HG03432 (cell line): ENCODE results near the gene NWD2.

Source experiments
- ATAC-seq: cut with Tn5 transposase; IDR thresholded peaks from one replicate; pipeline ENCODE4 v1.9.1; 2021; ENCODE audit warnings: mild to moderate bottlenecking, moderate library complexity; ENCODE audit not compliant: unreplicated experiment

NWD2 gene

DNA sequence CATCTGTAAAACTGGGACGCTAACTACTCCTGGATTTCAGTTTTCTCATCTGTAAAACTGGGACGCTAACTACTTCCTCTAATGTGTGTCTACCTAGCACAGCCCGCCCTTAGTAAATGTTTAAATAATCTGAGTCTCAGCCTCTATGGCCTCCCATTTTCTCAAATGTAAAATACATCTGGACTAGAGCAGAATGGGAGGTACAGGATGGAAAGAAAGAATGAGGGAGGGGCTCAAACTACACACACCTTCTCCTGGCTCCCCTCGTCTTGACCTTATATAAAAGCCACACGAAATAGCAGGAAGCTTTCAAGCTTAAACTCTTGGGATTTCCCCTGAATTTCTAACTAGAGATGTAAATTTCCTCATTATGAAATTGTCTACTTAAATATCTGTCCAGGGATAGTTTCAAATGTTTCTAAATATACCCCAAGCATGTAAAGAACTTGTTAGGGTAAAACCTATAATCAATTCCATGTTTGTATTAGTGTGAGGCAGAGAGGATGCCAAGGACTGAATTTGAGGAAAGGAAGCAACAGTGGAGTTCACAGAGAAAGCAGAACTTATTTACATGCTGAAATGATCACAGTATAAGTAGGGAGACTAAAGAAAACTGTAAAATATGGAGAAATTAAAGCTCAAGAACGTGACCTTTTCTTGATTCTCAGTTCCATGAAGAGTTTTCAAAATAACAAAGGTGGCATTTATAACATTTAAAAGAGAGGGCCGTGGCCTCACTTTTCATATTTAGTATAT is 220.0 kb downstream of the NWD2 start:
- no peak for ATAC-seq

DNA sequence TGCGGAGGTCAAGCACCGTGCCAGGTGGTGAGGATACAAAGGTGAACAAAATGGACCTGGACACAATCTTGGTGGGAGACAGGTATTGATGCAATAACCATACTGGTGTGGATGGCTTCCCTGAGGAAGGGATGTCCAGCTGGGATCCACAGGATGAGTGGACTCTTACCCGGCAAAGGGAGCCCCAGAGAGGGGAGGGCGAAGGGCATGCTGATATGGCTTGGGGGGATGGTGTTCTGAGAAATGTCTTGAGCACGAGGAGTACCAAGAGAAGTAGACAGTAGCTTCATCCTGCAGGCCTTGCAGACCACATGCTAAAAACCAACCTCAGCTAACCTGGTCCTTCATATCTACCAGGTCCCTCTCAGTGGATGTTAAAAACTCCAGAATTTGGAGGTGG is 220.8 kb downstream of the NWD2 start:
- no peak for ATAC-seq

DNA sequence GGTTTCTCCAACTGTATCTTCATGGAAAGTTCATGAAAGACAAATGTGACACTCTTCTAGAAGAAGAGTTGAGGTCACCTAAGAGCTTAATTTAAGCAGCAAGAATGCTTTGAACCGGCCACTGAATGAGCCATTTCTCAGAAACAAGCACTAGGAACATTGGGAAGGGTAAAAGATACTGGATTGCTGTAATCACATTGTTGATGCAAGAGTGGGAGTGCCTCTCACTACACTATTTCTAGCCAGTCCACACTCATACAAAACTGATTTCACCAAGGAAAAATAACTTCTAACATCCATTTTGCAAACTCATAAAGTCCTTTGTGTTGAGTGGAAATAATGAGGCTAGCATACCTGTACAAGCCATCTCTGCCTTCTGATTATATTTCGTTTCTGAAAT is 221.3 kb downstream of the NWD2 start:
- ATAC-seq = no peak

DNA sequence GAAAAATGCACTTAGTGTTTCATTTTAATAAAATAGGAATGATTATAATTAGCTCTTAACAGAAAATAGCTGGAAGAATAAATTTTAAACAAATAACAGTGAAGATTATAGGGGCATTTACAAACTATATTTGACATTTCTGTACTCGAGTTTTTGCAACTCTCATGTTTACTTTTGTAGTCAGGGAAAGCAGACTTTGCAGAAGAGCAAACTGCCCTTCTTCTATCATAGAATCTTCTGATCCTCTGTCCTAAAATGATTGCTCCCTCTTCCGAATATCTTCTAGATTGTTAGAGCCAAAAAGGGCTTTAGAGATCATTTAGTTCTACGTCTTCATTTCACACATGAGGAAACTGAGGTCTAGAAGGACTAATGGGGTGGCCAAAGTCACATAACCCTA is 222.7 kb downstream of the NWD2 start:
- ATAC-seq = no peak

DNA sequence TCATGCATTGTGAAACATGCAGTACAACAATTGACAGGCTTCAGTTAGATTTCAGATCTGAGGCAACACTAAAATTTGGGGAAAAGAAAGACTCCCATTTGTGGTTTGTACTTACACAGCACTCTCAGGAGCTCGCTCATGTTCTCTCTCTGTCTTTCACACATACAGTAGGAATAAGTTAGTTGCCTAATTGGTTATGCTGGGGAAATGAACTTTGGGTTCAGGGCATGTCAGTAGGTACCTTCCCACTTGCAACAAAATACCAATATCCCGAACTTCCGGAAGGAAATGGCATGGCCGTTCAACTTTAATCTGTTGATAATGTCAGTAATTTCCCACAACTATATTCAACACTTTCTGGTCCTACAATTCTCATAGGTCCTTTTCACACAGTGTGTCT is 223.3 kb downstream of the NWD2 start:
- ATAC-seq = no peak

DNA sequence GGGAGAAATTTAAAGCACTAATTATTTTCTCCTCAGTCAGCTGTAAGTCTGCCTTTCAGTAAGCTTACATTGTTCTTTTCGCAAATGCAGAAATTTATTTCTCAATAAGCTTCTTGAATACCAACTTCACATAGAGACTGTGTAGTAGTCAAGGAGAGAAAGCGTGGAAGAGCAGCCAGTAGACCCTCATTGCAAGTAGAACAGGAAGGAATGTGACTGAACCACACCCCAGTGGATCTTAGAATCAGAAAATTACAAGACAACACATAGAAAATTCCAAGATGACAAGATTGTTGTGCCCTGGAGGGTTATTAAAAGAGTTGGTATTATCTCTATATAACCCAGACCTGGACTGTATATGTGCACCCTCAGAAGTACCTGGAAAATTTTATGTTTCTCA is 224.7 kb downstream of the NWD2 start:
- ATAC-seq = no peak

DNA sequence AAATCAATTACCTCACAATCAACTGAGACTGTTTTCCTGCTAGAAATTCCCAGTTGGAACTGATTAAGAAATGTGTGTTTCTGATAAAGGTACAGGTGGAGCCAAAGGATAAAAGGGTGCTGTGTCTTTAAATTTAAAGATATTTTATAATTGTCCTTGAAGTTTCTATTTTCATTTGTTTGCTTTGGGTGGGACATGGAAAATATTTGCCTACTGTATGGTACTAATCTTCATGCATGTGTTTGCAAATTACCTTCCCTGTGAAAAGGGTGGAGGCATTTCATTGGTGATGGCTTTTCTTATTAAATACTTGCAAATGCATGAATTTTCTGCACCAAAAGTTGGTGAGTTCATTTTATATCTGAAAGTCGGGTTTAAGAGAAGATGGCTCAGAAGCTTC is 225.7 kb downstream of the NWD2 start:
- ATAC-seq = no peak

DNA sequence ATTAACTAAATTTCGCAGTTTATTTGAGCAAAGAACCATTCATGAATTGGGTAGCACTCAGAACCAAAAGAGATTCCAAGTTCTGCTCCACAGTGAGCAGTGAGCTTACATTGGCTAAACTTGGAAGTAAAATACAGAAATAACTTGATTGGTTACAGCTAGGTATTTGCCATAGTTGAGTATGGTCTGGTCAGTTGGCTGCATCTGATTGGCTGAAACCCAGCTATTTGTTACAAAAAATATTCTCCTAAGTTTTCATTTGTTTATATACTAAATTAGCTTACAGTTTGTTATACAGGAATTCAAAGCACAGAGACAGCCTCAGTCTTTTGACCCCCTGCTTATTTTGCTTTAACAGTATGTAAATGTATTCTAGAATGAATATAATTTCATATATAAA is 226.6 kb downstream of the NWD2 start:
- no peak for ATAC-seq

DNA sequence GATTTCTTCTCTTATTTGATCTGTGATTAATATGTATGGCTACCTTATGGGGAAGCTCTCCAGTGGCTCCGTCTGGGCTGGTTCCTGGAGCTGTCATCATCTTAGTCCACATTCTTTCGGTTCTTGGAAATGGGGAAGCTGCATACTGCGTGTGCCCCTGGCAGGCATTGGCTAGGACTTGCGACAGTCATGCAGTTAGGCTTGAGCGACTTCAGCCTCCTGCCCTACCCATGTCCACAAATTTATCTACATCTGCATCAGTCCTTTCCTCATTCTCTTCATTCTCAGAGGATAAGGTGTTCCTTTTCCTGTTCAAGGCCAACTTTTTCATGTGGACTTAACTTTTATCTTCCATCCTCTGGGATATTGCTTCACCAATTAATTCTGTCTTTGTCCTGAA is 227.4 kb downstream of the NWD2 start:
- no peak for ATAC-seq

DNA sequence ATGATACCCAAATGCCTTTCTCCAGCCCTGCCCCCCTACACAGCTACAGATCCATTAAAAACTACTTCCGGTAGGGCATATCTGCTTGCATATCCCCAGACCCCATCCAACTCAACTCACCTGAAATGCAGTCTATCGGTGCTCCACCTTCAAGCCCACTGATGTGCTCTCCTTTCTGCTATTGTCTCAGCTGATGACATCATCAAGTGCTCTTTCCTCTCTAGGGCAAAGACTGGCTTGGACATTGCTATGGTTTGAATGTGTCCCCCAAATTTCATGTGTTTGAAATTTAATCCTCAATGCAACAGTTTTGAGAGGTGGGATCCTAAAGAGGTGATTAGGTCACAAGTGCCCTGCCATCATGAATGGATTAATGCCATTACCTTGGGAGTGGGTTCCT is 229.3 kb downstream of the NWD2 start:
- no peak for ATAC-seq

DNA sequence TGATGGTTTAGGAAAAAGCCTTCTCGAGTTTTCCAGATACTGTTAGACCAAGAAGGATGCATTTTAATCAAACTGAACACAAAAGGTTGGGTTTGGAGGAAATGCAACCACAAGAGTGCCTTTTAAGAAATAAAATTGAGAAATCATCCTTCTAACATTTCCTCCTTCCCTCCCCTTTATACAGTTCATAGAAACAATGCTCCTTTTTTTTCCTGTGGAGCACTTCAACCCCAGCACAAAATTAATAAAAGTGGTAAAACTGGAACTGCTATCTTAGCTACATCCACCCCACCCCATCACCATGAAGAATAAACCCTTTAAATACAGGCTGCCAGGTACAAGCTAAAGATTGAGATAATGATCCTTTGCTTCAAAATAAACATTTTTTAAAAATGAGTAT is 230.5 kb downstream of the NWD2 start:
- ATAC-seq = no peak

DNA sequence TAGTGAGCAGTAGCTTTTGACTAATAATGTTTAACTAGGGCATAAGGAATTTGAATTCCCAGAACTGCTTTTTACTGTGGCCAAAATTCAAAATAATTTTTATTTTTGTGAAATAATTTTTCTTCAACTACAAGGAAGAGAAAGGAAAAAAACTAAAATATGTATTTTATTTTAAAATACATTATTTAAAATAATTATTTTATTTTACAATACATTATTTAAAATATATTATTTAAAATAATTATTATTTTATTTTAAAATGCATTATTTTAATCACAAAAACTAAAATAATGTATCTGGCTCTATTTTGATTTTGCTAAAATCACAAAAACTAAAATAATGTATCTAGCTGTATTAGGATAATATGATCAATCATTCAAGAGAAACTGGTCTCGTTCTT is 231.2 kb downstream of the NWD2 start:
- no peak for ATAC-seq

DNA sequence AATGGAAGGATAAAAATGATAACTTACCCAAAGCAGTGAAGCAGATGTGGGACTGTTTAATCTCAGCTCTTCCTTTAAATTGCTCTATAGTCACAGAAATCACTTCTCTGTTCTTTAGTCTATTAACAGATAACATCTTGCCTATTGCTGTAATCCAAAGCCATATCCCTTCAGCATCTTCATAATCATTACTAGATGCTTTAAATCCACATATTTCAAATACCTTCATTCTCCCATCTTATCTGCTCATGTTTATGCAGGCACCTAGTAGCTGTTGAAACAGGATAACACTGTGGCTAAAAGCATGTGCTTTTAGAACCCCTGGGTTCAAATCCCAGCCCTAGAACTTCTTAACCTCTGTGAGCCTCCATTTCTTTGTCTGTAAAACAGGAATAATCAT is 231.7 kb downstream of the NWD2 start:
- ATAC-seq = no peak

DNA sequence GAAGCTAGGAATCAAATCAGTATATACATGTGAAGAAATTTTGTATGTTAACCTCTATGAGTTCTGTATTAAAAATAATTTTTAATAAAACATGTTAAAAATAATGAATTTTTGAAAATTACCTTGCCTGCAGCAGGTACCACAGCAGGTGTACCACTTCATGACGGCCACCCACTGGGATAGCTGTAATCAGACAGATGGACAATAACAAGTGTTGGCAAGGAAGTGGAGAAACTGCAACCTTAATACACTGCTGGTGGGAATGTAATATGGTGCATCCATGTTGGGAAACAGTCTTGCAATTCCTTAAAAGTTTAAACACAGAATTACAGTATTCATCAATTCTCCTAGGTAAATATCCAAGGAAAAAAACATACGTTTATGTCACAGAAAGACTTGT is 232.1 kb downstream of the NWD2 start:
- ATAC-seq = no peak

DNA sequence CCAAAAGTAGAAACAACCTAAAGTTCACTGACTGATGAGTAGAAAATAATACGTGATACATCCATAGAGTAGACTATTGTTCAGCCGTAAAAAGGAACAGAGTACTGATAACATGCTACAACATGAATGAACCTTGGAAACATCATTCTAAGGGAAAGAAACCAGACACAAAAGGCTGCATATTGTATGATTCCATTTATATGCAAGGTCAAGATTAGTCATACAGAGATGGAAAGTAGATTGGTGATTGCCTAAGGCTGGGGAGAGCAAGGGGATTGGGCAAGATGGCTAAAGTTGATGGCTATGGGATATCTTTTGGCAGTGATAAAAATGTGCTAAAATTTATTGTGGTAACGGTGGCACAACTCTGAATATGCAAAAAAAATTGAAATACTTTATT is 232.6 kb downstream of the NWD2 start:
- ATAC-seq = no peak

DNA sequence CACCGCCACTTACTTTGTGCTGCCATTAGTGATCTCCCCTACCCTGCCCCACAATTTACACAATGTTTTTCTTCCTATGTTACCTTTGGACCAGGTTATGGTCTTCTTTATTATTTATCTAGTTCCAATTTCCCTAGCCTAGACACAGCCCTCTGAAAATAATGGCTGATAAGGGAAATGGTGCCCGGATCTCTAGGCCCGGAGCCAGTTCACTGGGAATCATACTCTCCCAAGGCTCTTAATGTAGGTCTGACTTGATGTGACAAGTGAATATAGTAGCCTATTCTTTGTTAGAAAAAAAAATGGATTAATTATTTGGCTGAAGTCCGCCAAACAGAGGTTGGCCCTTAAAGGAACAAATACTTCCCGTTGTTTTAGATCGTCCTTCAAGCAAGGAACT is 233.6 kb downstream of the NWD2 start:
- ATAC-seq = no peak

DNA sequence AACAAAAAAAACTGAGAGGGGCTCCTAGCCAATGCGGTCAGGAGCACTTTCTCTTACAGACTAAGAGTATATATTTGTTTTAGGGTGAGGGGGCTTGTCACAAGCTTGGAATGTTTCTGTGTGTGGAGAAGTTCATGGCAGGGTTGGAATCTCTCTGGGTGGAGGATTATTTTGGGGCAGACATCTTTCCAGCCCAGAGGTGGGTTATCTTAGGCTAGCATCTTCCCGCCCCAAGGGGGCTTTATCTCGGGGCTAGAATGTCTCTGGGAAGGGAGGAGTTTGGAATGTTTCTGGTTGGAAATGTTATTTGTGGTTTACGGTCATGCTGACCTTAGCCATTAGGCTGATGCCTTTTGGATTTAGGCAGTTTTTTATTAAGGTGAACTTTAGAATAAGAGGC is 236.0 kb downstream of the NWD2 start:
- ATAC-seq = no peak

DNA sequence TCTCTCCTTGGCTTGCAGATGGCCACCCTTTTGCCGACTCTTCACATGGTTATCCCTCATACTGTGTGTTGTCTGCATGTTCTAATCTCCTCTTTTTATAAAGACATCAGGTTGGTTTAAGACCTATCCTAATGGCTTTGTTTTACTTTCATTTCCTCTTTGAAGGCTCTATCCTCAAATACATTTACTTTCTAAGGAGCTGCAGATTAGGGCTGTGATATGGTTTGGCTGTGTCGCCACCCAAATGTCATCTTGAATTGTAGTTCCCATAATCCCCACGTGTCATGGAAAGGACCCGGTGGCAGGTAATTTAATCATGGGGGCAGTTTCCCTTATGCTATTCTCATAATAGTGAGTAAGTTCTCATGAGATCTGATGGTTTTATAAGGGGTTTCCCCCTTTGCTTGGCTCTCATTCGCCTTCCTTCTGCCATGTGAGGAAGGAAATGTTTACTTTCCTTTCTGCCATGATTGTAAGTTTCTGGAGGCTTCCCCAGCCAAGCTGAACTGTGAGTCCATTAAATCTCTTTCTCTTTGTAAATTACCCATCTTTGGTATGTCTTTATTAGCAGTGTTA is 237.1 kb downstream of the NWD2 start:
- ATAC-seq = no peak

DNA sequence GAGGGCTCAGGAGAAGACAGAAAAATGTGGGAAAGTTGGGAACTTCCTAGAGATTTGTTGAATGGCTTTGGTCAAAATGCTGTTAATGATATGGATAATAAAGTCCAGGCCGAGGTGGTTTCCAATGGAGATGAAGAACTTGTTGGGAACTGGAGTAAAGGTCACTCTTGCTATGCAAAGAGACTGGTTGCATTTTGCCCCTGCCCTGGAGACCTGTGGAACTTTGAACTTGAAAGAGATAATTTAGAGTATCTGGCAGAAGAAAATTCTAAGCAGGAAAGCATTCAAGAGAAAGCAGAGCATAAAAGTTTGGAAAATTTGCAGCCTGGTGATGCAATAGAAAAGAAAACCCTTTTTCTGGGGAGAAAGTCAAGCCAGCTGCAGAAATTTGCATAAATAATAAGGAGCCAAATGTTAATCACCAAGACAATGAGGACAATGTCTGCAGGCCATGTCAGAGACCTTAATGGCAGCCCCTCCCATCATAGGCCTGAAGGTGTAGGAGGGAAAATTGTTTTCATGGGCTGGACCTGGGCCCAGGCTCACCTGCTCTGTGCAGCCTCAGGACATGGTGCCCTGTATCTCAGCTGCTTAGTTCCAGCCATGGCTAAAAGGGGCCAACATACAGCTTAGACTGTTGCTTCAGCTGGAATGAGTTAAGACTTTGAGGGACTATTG is 237.8 kb downstream of the NWD2 start:
- no peak for ATAC-seq

DNA sequence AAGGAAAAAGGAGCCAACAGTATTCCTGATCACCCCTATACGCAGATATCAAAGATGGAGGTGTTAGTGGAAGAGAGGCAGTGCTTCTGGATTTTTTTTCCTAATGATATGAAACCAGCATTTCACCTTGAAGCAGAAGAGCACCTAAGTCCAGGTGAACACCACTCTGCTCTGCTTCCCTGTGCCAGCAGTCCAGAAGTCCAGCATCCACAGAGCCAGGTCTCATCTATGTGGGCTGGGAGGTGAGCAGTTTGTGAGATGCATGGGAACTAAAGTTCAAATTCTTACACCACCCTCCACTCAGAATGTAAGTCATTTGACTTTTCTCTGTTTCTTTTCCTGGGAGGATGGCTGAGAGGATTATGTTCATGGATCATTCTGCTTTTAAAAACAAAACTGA is 239.1 kb downstream of the NWD2 start:
- no peak for ATAC-seq

DNA sequence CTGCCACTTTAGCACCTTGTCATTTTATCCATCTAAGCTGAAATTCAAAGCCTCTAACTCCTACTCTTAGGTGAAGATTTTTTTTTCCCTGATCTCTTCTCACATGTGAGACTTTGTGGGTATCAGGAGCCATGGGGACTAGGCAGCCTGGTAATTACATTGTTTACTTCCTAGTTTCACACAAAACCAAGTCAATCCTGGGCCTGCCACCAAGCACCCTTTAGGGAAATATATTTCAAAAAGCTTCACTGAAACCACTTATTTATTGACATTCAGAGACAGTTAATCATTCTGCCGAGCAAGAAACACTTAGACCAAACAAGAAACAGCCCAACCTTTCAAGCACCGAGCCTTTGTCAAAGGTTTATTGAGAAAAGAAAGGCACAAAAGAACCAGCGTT is 241.6 kb downstream of the NWD2 start:
- no peak for ATAC-seq

DNA sequence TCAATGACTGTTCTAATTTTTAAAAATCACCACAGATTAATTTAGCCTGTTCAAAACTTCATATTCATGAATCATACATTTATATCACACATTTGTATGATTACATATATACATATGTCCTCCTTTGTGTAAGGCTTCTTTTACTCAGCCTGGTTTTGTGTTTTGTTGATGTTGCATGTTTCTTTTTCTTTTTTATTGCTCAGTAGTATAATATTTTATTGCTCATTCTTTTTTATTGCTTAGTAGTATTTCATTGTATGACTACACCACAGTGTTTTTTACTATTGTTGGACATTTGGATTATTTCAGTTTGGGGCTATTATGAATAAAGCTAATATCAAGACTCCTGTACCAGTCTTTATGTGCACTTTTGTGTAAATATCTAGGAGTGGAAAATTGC is 243.1 kb downstream of the NWD2 start:
- no peak for ATAC-seq

DNA sequence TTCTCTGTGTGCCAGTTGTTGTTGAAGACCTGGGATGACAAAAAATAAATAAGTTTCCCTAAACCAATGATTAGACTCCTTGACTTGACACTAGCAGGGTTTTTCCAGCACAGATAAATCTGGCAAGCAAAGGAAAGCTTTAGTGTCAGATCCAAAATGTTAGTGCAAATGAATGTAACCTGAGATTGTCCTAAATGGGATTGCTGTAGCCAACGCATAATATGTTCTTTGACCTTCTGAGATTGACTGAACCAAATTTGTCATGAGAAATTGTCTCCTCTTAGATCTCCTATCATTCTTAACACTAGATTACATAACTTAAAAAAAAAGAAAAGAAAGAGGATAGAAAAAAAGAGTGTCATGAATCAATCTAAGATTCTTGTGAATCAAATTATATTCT is 245.2 kb downstream of the NWD2 start:
- ATAC-seq = no peak
